Measurements from ENCODE around the gene PRCD.

PRCD gene

DNA sequence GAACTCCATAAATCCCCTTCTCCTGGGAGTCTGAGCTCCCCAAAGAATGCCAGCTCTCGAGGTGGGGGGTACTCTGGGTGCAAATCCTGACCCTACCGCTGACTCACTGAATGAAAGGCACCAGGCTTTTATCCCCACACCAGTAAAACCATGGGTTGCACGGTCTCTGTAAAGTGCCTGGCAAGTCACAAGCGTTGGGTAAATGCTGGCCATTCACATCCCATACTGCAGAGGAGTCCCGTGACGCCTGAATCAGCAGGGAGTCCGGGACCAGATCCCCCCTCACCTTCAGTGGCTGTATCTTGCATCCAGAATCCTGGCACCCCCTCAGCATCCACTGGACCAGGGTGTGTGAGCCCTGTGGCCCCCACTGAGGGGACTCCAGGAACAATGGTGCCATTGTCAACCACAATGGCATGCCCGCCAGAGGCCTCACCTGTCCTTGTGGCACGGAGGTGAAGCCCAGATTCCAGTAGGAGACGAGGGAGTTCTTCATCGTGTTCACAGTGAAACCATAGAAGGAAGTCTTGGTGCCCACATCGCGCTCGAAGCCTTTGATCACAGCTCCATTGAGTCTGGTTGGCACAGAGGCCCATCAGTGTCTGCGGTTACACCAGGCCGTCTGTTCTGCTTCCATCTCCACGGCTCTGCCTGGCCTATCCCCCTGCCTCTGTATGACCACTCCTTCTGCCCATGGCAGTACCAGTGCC is 32.5 kb downstream of the PRCD start:
- no peak for FAIRE-seq

DNA sequence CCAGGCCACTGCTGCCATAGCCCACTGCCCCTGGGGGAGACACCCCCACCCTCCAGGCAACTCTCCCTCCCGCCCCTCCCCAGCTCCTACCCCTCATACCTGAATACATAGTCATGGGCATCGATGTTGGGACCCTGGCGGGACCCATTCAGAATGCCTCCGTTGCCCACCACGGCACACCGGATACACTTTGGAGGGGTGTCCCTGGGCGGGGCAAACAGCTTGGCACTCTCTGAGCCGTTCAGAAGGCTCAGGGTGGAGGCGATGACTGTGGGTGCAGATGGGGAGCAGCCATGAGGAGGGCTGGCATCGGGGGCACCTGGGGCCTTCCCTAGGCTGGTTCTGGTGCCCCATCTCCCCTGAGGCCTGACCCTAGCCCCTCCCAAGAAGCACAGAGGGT is 33.3 kb downstream of the PRCD start:
- FAIRE-seq: no peak

DNA sequence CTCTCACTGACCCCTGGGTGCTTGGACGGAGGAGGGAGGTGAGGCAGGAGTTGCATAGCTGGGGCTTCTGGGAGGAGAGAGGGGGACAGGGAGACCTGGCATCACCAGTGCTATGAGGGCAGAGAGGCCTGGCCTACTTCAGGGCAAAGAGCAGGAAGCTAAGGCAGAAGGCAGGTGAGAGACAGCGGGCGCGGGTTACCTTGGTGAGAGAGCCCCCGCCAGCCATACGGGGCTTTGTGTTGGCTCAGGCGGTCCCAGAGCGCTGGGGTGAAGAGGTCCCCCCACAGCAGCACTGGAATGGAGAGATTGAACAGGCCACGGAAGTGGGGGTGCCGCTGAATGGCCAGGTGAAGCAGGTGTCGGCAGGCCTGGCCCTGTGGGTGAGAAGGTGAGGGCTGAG is 34.3 kb downstream of the PRCD start:
- FAIRE-seq: no peak

DNA sequence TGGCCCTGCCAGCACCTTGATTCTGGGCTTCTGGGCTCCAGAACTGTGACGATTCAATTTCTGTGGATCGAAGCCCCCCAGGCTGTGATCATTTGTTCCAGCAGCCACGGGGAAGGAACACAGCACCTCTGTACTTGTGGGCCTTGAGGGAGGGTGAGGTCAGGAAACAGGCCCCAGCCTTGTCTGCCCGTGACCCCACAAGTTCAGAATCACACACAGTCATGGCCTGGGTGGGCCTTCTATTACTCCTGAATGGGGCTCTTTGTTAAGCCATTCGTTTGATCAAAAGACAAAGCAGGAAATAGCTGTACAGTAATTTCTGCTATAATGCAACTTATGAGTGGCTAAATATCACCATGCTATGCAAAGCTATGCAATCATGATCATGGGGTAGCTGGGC is 35.7 kb downstream of the PRCD start:
- no peak for FAIRE-seq

DNA sequence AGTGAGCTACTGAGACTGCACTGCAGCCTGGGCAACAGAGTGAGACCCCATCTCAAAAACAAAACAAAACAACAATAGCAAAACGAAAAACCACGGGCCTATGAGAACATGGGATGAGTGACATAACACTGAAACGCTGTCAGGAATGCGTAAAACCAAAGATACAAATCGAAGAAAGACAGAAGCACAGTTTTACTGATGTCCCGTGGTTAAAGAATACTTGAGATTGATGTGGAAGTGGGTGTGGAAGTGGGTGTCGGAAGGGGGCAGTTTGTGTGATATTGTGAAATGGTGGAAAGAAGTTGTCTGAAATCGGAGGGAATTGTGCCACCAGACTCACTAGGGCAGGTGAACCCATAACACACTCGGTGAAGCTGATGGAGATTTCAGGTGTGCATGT is 36.3 kb downstream of the PRCD start:
- no peak for FAIRE-seq

DNA sequence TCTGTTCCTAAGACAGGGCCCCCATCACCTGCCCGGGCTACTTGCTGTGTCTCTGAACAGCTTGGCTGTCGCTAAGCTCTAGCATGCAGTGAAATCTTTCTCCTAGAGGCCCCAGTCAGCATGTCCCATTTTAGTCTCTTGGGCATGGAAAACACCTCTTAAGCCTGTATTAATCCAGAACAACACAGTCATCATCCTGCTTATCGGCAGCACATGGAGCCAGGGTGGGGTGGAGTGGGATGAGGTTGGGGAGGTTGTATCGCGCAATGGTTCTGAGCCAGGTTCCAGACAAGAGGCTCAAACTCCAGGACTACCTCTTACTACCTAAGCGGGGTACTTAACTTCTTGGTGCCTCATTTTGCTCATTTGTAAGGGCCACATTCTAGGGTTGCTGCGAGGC is 38.0 kb downstream of the PRCD start:
- no peak for FAIRE-seq

DNA sequence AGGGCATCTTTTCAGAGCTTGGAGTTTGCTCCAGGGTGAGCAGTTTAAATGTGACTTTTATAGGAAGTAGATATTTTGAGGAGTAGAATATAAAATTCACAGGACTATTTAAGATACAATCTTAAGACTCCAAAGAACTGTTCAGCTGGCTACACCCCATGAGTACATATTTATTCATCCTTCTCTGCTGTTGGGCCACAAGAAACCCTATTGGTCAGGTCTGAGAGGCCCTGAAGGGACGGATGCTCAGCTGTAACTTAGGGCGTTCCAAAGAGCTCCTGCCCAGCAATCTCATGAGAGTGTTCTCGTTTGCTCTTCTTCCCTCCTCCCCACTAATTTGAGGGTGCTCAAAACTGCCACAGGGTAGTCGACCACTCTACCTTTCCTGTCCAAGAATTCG is 38.5 kb downstream of the PRCD start:
- FAIRE-seq: no peak

DNA sequence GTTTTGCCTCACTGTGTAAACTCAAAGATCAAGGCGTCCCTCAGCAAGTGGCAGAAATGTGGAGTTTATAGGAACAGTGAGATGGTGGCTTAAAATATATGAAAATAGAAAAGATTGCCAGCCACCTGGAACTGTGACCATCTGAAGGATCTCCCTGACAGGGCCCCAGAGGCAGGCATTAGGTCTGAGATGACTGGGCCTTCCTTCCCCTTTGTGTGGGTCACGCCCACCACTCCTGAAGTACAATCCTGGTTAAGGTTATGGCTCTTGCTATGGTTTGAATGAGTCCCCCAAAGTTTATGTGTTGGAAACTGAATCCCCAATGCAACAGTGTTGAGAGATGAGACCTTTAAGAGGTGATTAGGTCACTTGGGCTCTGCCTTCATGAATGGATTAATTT is 39.4 kb downstream of the PRCD start:
- no peak for FAIRE-seq

DNA sequence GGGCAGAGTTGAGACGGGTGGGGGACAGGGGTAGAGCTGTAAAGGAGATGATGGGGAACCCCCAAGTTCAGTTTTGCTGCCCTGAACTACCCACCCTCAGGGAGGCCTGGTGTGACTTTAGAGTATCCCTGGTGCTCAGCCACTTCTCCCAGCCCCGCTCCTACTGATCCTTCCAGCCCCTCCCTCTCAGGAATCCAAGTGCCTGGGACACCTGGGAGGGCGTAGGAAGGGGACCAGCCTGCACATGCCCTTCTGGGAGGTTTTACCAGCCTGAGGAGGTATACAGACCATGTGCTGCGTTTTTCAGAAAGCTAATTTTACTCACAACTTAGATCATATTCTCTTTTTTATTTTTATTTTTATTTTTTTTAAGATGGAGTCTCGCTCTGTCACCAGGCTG is 41.7 kb downstream of the PRCD start:
- FAIRE-seq: no peak

DNA sequence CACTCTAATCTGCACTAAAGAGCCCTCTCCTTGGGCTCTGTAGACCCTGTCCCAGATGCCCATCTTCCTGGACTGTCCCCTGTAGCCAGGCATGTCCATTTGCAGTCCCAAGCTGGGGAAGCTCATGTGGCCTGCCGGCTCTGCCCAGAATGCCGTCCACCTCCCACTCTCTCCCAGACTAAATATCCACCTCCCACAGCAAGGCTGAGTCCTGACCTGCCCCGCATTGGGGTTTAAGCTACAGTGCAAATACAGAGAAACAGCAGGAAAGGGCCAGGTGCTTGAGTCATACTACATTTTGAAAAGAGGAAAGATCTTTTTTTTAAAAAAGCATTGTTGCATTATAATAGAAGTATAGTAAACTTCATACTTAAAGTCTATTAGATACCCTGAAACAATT is 42.8 kb downstream of the PRCD start:
- no peak for FAIRE-seq

DNA sequence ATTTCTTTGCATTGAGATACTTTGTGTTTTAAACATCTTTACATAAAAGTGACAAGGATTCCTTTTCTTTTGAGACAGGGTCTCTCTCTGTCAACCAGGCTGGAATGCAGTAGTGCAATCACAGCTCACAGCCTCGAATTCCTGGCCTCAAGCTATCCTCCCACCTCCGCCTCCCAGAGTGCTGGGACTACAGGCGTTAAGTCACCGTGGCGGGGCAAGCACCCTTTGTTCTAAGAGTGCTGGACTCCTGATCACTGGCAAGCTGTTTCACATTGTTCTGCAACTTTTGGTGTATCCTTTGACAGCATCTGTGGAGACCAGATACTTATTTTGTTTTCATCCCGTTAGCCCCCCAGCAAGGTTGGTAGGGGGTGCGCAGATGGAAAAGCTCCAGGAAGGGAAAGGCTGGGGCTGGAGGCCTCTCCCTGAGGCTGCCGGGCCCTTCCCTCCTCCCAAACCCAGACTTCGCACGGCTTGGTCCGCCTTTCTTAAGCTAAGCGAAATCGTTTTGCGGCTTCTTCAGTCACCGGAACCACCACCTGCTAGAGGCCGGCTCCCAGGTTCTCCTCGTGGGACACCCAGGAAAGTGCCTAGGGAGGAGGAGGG is 44.7 kb downstream of the PRCD start:
- no peak for FAIRE-seq

DNA sequence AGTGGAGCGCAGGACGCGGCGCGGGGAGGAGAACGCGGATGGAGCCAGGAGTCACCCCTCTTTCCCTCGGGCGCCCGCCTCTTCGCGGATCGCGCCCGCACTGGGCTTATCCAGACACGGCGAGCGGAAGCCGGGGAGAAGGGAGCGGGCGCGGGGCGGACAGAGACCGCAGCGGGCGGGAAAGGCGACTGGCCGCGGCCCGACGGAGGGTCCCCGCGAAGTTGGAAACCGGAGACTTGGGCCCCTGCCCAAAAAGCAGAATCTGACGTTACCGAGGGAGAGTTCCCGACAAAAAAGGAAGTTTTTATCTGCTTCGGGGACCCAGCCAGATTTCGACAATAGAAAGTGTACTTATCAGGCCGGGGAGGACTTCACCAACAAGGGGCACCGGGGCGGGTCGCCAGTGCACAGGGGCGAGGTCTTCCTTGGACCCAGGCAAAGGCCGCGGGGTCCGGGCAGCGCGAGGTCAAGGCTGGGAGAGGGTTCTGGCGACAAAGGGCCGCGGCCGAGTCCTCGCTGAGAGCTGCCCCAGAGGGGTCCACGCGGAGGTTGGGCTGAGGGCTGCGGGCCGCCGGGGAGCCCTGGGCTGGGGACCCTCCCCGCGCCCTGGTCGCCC is 45.3 kb downstream of the PRCD start:
- no peak for FAIRE-seq

DNA sequence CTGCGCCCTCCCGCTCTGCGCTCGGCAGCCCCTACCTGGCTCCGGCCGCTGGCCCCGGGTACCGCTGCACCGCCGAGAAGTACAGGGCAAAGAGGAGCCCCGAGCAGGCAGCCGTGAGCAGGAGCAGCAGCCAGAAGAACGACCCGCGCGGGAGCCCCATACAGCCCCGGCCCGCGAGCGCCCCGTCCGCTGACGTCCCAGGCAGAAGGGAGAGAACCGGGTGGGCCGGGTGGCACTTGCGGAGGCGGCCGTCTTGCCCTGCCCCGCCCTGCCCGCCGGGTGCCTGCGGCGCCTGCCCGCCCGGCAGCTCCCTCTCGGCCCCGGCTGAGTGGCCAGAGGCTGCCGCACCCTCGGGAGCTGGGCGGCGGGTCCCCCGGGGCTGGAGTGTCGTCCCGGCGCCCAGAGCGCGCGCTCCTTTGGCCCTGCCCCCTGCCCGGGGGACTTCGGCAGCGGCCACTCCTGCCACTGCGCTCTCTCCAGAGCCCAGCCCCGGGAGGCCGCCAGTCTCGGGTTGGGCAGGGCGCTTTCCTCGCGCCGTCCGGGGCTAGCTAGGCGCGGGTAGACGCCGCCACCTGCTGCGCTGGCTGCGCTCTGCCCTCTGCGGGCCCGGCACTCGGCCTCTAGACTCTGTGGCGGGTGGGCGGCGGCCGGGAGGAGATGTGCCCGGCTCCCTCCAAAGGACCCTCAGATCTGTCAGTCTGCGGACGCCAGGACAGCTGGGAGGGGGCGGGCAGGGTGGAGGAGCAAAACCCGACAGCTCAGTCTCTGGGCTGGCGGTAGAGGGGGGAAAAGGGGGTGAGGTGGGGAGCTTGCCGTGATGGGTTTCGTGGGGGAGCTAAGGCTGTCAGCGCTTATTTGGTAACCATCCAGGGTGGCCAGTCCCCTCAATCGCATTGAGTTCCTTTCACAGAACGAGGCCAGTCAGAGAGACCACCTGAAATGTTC is 46.1 kb downstream of the PRCD start, which contains the start of gene ST6GALNAC2:
Gene ST6GALNAC2, minus strand, starts transcription at position 212 of the 945 bp plus-strand sequence. Its CDS starts 52 bp downstream, at position 160.
- FAIRE-seq: no peak

DNA sequence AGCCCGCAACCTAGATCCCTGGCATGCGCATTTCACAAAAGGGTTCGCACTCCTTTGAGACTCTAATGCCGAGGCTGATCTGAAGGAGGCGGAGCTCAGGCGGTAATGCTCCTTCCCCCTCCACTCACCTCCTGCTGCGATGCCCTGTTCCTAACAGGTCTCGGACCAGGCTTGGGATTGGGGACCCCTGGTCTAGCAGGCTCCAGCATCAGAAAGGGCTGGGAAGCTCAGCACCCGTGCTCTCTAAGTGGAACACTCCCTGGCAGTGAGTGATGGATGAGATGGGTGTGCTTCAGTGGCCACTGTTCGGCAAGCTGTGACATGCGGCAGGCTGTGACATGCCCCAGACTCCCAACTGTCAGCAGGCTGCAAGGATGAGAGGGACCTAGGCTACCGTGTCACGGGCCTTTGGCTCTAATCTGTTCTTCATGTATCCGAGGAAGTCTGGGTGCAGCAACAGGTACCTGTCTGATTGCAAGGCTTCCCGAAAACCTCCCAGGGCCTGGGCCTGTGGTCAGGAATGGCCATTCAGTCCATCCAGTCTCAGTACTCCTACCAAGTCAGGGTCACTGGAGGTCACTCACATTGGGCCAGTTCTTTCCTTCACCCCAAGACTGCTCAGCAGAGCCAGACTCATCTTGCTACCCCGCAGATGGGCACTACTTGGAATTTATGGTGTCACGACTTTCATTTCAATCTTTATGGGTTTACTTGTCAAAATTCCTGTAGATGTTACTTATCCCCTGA is 47.1 kb downstream of the PRCD start:
- FAIRE-seq: no peak

DNA sequence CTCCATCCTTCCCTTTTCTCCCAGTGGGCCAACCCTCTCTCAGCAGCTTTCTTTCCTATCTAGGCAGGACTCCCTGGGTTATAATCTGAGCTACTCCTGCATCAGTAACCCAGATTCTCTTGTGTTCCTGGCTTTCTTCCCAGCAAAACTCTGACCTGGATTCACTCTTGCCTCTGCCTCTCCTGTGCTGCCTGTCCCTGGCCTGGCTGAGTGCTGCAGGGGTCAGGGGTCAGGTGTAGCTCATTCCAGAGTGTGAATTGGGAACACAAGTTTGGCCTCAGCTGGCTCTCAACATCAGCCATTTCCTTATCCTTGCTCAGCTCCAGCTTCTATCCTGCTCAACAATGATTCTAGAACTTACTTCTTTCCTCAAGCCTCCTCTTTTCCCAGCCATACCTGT is 48.3 kb downstream of the PRCD start:
- FAIRE-seq: no peak

DNA sequence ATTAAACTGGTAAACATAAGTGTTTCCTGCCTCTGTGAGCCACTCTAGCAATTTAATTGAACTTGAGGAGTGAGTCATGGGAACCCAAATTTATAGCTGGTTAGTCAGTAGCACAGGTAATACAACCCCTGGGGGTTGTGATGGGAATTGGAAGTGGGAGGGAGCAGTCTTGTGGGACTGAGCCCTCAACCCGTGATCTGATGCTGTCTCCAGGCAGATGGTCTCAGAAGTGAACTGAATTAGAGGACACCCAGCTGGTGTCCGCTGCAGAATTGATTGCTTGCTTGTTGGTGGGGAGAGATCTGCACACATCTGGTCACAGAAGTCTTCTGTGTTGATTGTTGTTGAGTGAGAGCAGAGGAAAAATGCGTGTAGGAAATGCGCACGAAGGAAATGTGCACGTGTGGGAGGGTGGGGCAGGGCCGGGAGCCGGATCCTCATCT is 53.6 kb downstream of the PRCD start:
- FAIRE-seq: no peak

DNA sequence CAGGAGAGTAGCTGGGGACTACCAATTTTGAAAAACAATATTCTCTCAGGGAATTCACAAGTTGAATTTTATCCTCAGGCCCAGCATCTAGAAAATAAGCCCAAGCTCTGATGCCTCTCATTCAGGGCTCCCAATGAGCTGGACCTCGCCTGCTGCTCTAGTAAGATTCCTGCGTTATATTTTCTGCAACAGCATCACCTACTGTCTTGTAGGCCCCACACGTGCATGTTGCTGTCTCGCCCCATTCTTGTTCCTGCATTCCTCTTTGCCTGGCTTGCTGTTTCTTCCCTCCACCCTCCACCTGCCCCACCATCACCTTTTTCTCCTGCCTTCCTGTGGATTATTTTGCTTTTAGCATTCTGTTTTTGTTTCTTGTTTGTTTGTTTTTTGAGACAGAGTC is 54.1 kb downstream of the PRCD start:
- FAIRE-seq: no peak

DNA sequence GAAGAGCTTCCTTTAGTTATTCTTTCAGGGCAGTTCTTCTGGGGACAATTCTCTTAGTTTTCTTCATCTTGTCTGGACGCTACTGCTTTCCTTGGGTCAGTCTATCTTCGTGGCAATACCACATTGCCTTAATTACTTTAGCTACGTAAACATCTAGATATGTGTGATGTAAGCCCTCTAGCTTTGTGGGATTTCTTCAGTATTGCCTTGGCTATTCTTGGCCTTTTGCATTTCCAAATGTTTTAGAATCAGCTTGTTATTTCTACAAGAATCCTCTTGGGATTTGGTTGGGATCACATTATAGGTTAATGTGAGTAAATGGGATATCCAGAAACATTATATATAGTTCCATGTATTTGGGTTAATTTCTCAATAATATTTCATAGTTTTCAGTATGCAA is 54.8 kb downstream of the PRCD start:
- no peak for FAIRE-seq

Data from endometrium (tissue), 2 donors.